ENCODE measurements around the gene TMEM95. TPM values are rescaled to one million over a fixed set of nuclear protein-coding genes. Genes with fewer than 3 reads are reported as not detected.

The TMEM95 gene
- total and polyA plus RNA-seq, 2 experiments from 2014 or later: not detected

DNA sequence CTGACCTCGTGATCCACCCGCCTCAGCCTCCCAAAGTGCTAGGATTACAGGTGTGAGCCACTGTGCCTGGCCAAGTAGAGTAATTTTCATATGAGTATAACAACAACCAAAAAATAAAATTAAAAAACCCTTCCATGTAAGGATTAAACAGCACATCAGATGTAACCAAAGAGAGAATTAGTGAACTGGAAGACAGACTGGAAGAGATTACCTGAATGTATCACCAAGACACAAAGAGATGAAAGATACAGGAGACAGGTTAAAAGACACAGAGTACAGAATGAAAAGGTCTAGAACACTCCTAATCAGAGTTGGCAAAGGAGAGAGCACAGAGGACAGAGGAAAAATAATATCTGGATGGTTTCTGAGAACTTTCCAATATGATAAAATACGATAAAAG lies 24.2 kb downstream of the TMEM95 start:
- DNase-seq (ENCODE audit: low spot score): no peak
- no peaks in the 10 kb centered on the region for H3K9me2 ChIP-seq (ENCODE audit: insufficient read depth)
- no peak for TF ChIP-seq EZH2 (IDR thresholded peaks at IDR 0.05; ENCODE audit: low read depth, unreplicated experiment)
- TF ChIP-seq, protein P1, sequence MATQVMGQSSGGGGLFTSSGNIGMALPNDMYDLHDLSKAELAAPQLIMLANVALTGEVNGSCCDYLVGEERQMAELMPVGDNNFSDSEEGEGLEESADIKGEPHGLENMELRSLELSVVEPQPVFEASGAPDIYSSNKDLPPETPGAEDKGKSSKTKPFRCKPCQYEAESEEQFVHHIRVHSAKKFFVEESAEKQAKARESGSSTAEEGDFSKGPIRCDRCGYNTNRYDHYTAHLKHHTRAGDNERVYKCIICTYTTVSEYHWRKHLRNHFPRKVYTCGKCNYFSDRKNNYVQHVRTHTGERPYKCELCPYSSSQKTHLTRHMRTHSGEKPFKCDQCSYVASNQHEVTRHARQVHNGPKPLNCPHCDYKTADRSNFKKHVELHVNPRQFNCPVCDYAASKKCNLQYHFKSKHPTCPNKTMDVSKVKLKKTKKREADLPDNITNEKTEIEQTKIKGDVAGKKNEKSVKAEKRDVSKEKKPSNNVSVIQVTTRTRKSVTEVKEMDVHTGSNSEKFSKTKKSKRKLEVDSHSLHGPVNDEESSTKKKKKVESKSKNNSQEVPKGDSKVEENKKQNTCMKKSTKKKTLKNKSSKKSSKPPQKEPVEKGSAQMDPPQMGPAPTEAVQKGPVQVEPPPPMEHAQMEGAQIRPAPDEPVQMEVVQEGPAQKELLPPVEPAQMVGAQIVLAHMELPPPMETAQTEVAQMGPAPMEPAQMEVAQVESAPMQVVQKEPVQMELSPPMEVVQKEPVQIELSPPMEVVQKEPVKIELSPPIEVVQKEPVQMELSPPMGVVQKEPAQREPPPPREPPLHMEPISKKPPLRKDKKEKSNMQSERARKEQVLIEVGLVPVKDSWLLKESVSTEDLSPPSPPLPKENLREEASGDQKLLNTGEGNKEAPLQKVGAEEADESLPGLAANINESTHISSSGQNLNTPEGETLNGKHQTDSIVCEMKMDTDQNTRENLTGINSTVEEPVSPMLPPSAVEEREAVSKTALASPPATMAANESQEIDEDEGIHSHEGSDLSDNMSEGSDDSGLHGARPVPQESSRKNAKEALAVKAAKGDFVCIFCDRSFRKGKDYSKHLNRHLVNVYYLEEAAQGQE (IDR thresholded peaks at IDR 0.05; ENCODE audit: unreplicated experiment): no peak

DNA sequence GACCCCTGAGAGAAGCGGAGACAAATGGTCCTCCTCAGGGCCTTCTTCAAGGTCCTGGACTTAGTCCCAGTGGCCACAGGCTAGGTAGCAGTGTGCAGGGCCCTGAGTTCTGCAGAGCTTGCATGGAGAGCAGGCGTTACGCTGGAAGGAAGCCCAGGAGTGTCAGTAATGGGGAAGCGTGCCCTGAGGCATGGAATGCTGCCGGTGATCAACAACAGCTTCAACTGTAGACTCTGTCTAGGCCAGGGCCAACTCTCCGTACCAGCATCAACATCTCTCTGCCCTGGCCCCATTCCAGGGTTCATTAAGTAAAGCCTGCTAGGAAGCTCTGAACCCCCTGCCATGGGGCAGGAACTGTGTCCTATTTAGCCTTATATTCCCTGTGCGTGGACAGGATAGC lies 25.4 kb downstream of the TMEM95 start:
- H3K27ac ChIP-seq (ENCODE audit: low read depth): no peak overlapping the region
- Mint-ChIP-seq H3K4me3 (peak overlapping the region; percentile 76), H3K27ac (no peak overlapping the region), H3K27me3 (ENCODE audit: insufficient read depth, low read depth, poor library complexity) (peaks cover 40% of the 10 kb centered on the region), H3K36me3 (ENCODE audit: low read depth) (peaks cover 5% of the 10 kb centered on the region; the same call in 2 of the 3 replicates), H3K4me1 (peaks cover 21% of the 10 kb centered on the region), H3K9me3 (peaks cover 13% of the 10 kb centered on the region)
- no peak for ATAC-seq
- H3K9me2 ChIP-seq (ENCODE audit: insufficient read depth): no peaks in the 10 kb centered on the region
- no peaks in the 10 kb centered on the region for H3K79me2 ChIP-seq (replicated peaks; ENCODE audit: insufficient read depth)
- H3K4me2 ChIP-seq: peak overlapping the region; percentile 98
- no peaks in the 10 kb centered on the region; the same call in 1 of the 2 replicates for H3K36me3 ChIP-seq (ENCODE audit: insufficient read depth)
- H3K4me3 ChIP-seq: peak overlapping the region; percentile 76
- H3K4me1 ChIP-seq (ENCODE audit: insufficient read depth): peaks cover 17% of the 10 kb centered on the region
- peaks cover 42% of the 10 kb centered on the region for H3K27me3 ChIP-seq (ENCODE audit: insufficient read depth)
- H4K20me1 ChIP-seq (replicated peaks; ENCODE audit: insufficient read depth): no peaks in the 10 kb centered on the region
- peak; percentile 46 for DNase-seq (ENCODE audit: low spot score)
- peaks cover 20% of the 10 kb centered on the region; the same call in 1 of the 2 replicates for H3F3A ChIP-seq (replicated peaks; ENCODE audit: low read depth)
- peak overlapping the region; percentile 99 for H2AFZ ChIP-seq
- TF ChIP-seq CREB1 (CRISPR knock-in tag; IDR thresholded peaks at IDR 0.05; ENCODE audit: low read depth) (no peak), JUNB (IDR thresholded peaks at IDR 0.05; ENCODE audit: unreplicated experiment) (no peak), ZNF331 (CRISPR knock-in tag; IDR thresholded peaks at IDR 0.05; ENCODE audit: low read depth) (no peak), ZNF114 (CRISPR knock-in tag; IDR thresholded peaks at IDR 0.05) (no peak), EZH2phosphoT487 (IDR thresholded peaks at IDR 0.05; ENCODE audit: unreplicated experiment) (no peak), EZH2 (IDR thresholded peaks at IDR 0.05; ENCODE audit: low read depth, unreplicated experiment) (no peak)
- TF ChIP-seq, protein P2, sequence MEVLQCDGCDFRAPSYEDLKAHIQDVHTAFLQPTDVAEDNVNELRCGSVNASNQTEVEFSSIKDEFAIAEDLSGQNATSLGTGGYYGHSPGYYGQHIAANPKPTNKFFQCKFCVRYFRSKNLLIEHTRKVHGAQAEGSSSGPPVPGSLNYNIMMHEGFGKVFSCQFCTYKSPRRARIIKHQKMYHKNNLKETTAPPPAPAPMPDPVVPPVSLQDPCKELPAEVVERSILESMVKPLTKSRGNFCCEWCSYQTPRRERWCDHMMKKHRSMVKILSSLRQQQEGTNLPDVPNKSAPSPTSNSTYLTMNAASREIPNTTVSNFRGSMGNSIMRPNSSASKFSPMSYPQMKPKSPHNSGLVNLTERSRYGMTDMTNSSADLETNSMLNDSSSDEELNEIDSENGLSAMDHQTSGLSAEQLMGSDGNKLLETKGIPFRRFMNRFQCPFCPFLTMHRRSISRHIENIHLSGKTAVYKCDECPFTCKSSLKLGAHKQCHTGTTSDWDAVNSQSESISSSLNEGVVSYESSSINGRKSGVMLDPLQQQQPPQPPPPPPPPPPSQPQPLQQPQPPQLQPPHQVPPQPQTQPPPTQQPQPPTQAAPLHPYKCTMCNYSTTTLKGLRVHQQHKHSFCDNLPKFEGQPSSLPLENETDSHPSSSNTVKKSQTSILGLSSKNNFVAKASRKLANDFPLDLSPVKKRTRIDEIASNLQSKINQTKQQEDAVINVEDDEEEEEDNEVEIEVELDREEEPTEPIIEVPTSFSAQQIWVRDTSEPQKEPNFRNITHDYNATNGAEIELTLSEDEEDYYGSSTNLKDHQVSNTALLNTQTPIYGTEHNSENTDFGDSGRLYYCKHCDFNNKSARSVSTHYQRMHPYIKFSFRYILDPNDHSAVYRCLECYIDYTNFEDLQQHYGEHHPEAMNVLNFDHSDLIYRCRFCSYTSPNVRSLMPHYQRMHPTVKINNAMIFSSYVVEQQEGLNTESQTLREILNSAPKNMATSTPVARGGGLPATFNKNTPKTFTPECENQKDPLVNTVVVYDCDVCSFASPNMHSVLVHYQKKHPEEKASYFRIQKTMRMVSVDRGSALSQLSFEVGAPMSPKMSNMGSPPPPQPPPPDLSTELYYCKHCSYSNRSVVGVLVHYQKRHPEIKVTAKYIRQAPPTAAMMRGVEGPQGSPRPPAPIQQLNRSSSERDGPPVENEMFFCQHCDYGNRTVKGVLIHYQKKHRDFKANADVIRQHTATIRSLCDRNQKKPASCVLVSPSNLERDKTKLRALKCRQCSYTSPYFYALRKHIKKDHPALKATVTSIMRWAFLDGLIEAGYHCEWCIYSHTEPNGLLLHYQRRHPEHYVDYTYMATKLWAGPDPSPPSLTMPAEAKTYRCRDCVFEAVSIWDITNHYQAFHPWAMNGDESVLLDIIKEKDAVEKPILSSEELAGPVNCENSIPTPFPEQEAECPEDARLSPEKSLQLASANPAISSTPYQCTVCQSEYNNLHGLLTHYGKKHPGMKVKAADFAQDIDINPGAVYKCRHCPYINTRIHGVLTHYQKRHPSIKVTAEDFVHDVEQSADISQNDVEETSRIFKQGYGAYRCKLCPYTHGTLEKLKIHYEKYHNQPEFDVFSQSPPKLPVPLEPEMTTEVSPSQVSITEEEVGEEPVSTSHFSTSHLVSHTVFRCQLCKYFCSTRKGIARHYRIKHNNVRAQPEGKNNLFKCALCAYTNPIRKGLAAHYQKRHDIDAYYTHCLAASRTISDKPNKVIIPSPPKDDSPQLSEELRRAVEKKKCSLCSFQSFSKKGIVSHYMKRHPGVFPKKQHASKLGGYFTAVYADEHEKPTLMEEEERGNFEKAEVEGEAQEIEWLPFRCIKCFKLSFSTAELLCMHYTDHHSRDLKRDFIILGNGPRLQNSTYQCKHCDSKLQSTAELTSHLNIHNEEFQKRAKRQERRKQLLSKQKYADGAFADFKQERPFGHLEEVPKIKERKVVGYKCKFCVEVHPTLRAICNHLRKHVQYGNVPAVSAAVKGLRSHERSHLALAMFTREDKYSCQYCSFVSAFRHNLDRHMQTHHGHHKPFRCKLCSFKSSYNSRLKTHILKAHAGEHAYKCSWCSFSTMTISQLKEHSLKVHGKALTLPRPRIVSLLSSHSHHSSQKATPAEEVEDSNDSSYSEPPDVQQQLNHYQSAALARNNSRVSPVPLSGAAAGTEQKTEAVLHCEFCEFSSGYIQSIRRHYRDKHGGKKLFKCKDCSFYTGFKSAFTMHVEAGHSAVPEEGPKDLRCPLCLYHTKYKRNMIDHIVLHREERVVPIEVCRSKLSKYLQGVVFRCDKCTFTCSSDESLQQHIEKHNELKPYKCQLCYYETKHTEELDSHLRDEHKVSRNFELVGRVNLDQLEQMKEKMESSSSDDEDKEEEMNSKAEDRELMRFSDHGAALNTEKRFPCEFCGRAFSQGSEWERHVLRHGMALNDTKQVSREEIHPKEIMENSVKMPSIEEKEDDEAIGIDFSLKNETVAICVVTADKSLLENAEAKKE (CRISPR knock-in tag; IDR thresholded peaks at IDR 0.05): no peak
- TF ChIP-seq, protein P3, sequence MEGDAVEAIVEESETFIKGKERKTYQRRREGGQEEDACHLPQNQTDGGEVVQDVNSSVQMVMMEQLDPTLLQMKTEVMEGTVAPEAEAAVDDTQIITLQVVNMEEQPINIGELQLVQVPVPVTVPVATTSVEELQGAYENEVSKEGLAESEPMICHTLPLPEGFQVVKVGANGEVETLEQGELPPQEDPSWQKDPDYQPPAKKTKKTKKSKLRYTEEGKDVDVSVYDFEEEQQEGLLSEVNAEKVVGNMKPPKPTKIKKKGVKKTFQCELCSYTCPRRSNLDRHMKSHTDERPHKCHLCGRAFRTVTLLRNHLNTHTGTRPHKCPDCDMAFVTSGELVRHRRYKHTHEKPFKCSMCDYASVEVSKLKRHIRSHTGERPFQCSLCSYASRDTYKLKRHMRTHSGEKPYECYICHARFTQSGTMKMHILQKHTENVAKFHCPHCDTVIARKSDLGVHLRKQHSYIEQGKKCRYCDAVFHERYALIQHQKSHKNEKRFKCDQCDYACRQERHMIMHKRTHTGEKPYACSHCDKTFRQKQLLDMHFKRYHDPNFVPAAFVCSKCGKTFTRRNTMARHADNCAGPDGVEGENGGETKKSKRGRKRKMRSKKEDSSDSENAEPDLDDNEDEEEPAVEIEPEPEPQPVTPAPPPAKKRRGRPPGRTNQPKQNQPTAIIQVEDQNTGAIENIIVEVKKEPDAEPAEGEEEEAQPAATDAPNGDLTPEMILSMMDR (conservative IDR thresholded peaks at IDR 0.05; ENCODE audit: low read depth in 2 of 2): no peak

More for the DNA sequence above, 24.2 kb downstream of the TMEM95 start:
- no peak overlapping the region for H3K4me2 ChIP-seq
- no peaks in the 10 kb centered on the region; the same call in 1 of the 2 replicates for H3K36me3 ChIP-seq (ENCODE audit: insufficient read depth)
- Mint-ChIP-seq H3K4me3 (no peak overlapping the region; the same call in 2 of the 3 replicates), H3K9me3 (peaks cover 13% of the 10 kb centered on the region), H3K36me3 (ENCODE audit: low read depth) (peaks cover 5% of the 10 kb centered on the region; the same call in 2 of the 3 replicates), H3K27ac (no peak overlapping the region), H3K27me3 (ENCODE audit: insufficient read depth, low read depth, poor library complexity) (peaks cover 35% of the 10 kb centered on the region), H3K4me1 (peaks cover 17% of the 10 kb centered on the region)
- no peak overlapping the region for H2AFZ ChIP-seq
- H3F3A ChIP-seq (replicated peaks; ENCODE audit: low read depth): peaks cover 20% of the 10 kb centered on the region; the same call in 1 of the 2 replicates
- H3K4me1 ChIP-seq (ENCODE audit: insufficient read depth): peaks cover 12% of the 10 kb centered on the region; the same call in 1 of the 2 replicates
- H3K27ac ChIP-seq (ENCODE audit: low read depth): no peak overlapping the region
- ATAC-seq: no peak
- peaks cover 42% of the 10 kb centered on the region for H3K27me3 ChIP-seq (ENCODE audit: insufficient read depth)
- H4K20me1 ChIP-seq (replicated peaks; ENCODE audit: insufficient read depth): no peaks in the 10 kb centered on the region
- no peak overlapping the region for H3K4me3 ChIP-seq
- no peaks in the 10 kb centered on the region for H3K79me2 ChIP-seq (replicated peaks; ENCODE audit: insufficient read depth)

Data from GM23338 (cell line).